Stimulated activated CD4-positive, alpha-beta T cell treated with anti-CD3 and anti-CD28 coated beads, Interleukin-2, amount 100 ng/mL, for 48 hours (primary cell): Measurements from ENCODE around the gene EFCC1.

Experiments used
- DNase-seq, 2 donors: peaks; one replicate each; pipeline ENCODE4 v3.0.0-alpha.2; 2020

The EFCC1 gene

GRCh38 chr3:129016356-129016719 is 15.2 kb downstream of the EFCC1 start:
- peak in 1 of 2 donors; percentile 42 for DNase-seq

- no peak for DNase-seq
Measured at GRCh38 chr3:129016720-129017483, 15.8 kb downstream of the EFCC1 start.

GRCh38 chr3:129017484-129017899 is 16.4 kb downstream of the EFCC1 start:
- DNase-seq, result no peak

- DNase-seq, result no peak
Measured at GRCh38 chr3:129018271-129018670, 17.2 kb downstream of the EFCC1 start.

- DNase-seq, result no peak
Measured at GRCh38 chr3:129018751-129019150, 17.6 kb downstream of the EFCC1 start.

- no peak for DNase-seq
Measured at GRCh38 chr3:129019266-129019665, 18.2 kb downstream of the EFCC1 start.

- no peak for DNase-seq
Measured at GRCh38 chr3:129020691-129021090, 19.6 kb downstream of the EFCC1 start.

- DNase-seq, result no peak
Measured at GRCh38 chr3:129021140-129021551, 20.0 kb downstream of the EFCC1 start.

- no peak for DNase-seq
Measured at GRCh38 chr3:129022114-129023007, 21.3 kb downstream of the EFCC1 start.

GRCh38 chr3:129023008-129023358 is 21.9 kb downstream of the EFCC1 start:
- DNase-seq, result no peak

- no peak for DNase-seq
Measured at GRCh38 chr3:129023909-129024308, 22.8 kb downstream of the EFCC1 start.

- no peak for DNase-seq
Measured at GRCh38 chr3:129025108-129025507, 24.0 kb downstream of the EFCC1 start.

GRCh38 chr3:129025691-129026435 is 24.8 kb downstream of the EFCC1 start:
- DNase-seq, result no peak

GRCh38 chr3:129026728-129027543 is 25.8 kb downstream of the EFCC1 start:
- DNase-seq, result peak; percentile 81 to 86

GRCh38 chr3:129027544-129027880 is 26.4 kb downstream of the EFCC1 start:
- DNase-seq, result no peak

- DNase-seq, result no peak
Measured at GRCh38 chr3:129028866-129029265, 27.8 kb downstream of the EFCC1 start.

- DNase-seq, result no peak
Measured at GRCh38 chr3:129030611-129031010, 29.5 kb downstream of the EFCC1 start.

- no peak for DNase-seq
Measured at GRCh38 chr3:129031476-129032215, 30.5 kb downstream of the EFCC1 start.

GRCh38 chr3:129032716-129033115 is 31.6 kb downstream of the EFCC1 start:
- no peak for DNase-seq

GRCh38 chr3:129033151-129033550 is 32.0 kb downstream of the EFCC1 start:
- no peak for DNase-seq

- DNase-seq, result no peak
Measured at GRCh38 chr3:129033633-129034321, 32.7 kb downstream of the EFCC1 start.
